IMR-90 (cell line): ENCODE measurements around the gene EIF4G3. TPM values are rescaled to one million over a fixed set of nuclear protein-coding genes. Genes with fewer than 3 reads are reported as not detected.

Experiments used
- ATAC-seq: fragments of 200-7000 bp; cut with Tn5 transposase; 2 replicates; pipeline ENCODE4 v1.9.1; 2020; ENCODE audit warnings: low read depth, mild to moderate bottlenecking, moderate library complexity
- BruUV-seq: library from RNA; stranded (reverse); fragments of 400-500 nt; replicated peaks from 2 replicates; lab custom pipeline; 2021; lab: Mats Ljungman, UMichigan
- CTCF ChIA-PET: fragments of 300-600 bp; formaldehyde crosslinking; extraction: SDS; loops from one replicate; lab custom pipeline; 2021; ENCODE audit warnings: antibody characterized with exemption; lab: Yijun Ruan, JAX
- POLR2A ChIA-PET: fragments of 300-600 bp; sonication (Branson Sonifier 250); formaldehyde crosslinking; loops from one replicate; lab custom pipeline; 2022; ENCODE audit warnings: antibody characterized with exemption; ENCODE audit not compliant: unreplicated experiment; lab: Charles Lee
- DNase-seq: peaks from one replicate; pipeline ENCODE4 v3.0.0; 2013
- H2AFZ ChIP-seq: replicated peaks from 2 replicates; pipeline ENCODE3; 2013; ENCODE audit warnings: low read length, mild to moderate bottlenecking; ENCODE audit not compliant: poor library complexity
- H2AK5ac ChIP-seq: 2 replicates; pipeline ENCODE4 v1.6.1; 2013; ENCODE audit warnings: low read depth, low read length, inconsistent platforms
- H2AK9ac ChIP-seq: replicated peaks from 2 replicates; pipeline ENCODE3; 2013; ENCODE audit warnings: mild to moderate bottlenecking, low read depth, low read length, moderate library complexity; ENCODE audit not compliant: poor library complexity
- H2BK120ac ChIP-seq: 2 replicates; pipeline ENCODE4 v1.6.1; 2013; ENCODE audit warnings: low read depth, low read length, inconsistent platforms
- H2BK15ac ChIP-seq: 3 replicates; pipeline ENCODE4 v1.6.1; 2013; ENCODE audit warnings: low read depth, low read length, inconsistent platforms
- H2BK20ac ChIP-seq: 2 replicates; pipeline ENCODE4 v1.6.1; 2013; ENCODE audit warnings: low read depth, mild to moderate bottlenecking, inconsistent platforms, low read length, moderate library complexity
- H2BK5ac ChIP-seq: 2 replicates; pipeline ENCODE4 v1.6.1; 2013; ENCODE audit warnings: mild to moderate bottlenecking, low read depth, low read length, inconsistent platforms; ENCODE audit not compliant: poor library complexity, severe bottlenecking
- H3K14ac ChIP-seq: replicated peaks from 2 replicates; pipeline ENCODE4 v1.6.1; 2013; ENCODE audit warnings: low read depth, low read length, inconsistent platforms
- H3K18ac ChIP-seq: 2 replicates; pipeline ENCODE4 v1.6.1; 2013; ENCODE audit warnings: low read depth, low read length, control low read depth
- H3K23ac ChIP-seq: 2 replicates; pipeline ENCODE4 v1.6.1; 2013; ENCODE audit warnings: low read depth, low read length, inconsistent platforms
- H3K27ac ChIP-seq: 2 replicates; pipeline ENCODE4 v1.5.1; 2013; ENCODE audit warnings: mild to moderate bottlenecking, control low read depth, low read length; ENCODE audit not compliant: insufficient read depth
- H3K27me3 ChIP-seq: 2 replicates; pipeline ENCODE4 v1.6.1; 2013; ENCODE audit warnings: low read length; ENCODE audit not compliant: control insufficient read depth, insufficient read depth
- H3K36me3 ChIP-seq: 2 replicates; pipeline ENCODE4 v1.6.1; 2013; ENCODE audit warnings: low read length, mixed read lengths; ENCODE audit not compliant: control insufficient read depth, insufficient read depth
- H3K4ac ChIP-seq: 2 replicates; pipeline ENCODE4 v1.6.1; 2013; ENCODE audit warnings: low read depth, low read length, inconsistent platforms
- H3K4me1 ChIP-seq: 2 replicates; pipeline ENCODE4 v1.6.1; 2013; ENCODE audit warnings: low read length, mixed read lengths; ENCODE audit not compliant: control insufficient read depth, insufficient read depth
- H3K4me2 ChIP-seq: 2 replicates; pipeline ENCODE4 v1.6.1; 2013; ENCODE audit warnings: low read depth, mild to moderate bottlenecking, control low read depth, low read length, moderate library complexity
- H3K4me3 ChIP-seq: 2 replicates; pipeline ENCODE4 v1.5.1; 2013; ENCODE audit warnings: low read depth, mild to moderate bottlenecking, control low read depth, low read length, moderate library complexity; ENCODE audit not compliant: insufficient read depth
- H3K56ac ChIP-seq: 2 replicates; pipeline ENCODE4 v1.6.1; 2013; ENCODE audit warnings: low read length, inconsistent platforms; ENCODE audit not compliant: insufficient read depth; ENCODE audit errors: extremely low read depth
- H3K79me1 ChIP-seq, 2 experiments: 2 replicates each; pipeline ENCODE4 v1.6.1; 2013; ENCODE audit warnings: low read length in 2 of 2, inconsistent platforms in 1 of 2, low read depth in 1 of 2
- H3K9ac ChIP-seq: 2 replicates; pipeline ENCODE4 v1.6.1; 2013; ENCODE audit warnings: low read depth, low read length, control low read depth
- H3K9me1 ChIP-seq: 2 replicates; pipeline ENCODE4 v1.6.1; 2013; ENCODE audit warnings: low read length, inconsistent platforms; ENCODE audit not compliant: insufficient read depth
- H3K9me3 ChIP-seq: 2 replicates; pipeline ENCODE4 v1.6.1; 2013; ENCODE audit warnings: low read length; ENCODE audit not compliant: control insufficient read depth, insufficient read depth
- H4K20me1 ChIP-seq: 2 replicates; pipeline ENCODE4 v1.6.1; 2013; ENCODE audit warnings: low read length, inconsistent platforms; ENCODE audit not compliant: insufficient read depth
- H4K5ac ChIP-seq: 2 replicates; pipeline ENCODE4 v1.6.1; 2013; ENCODE audit warnings: mild to moderate bottlenecking, low read depth, low read length, control low read depth
- H4K8ac ChIP-seq, 2 experiments: 2 replicates each; pipeline ENCODE4 v1.6.1; 2013; ENCODE audit warnings: low read depth in 2 of 2, low read length in 2 of 2, control low read depth in 1 of 2, inconsistent platforms in 1 of 2
- H4K91ac ChIP-seq: 2 replicates; pipeline ENCODE4 v1.6.1; 2013; ENCODE audit warnings: low read depth, low read length, inconsistent platforms; ENCODE audit not compliant: insufficient read depth
- BHLHE40 ChIP-seq: fragments of 150-350 bp; IDR thresholded peaks from 2 replicates; pipeline ENCODE4 v1.6.1; 2016; ENCODE audit warnings: mild to moderate bottlenecking, low read depth, low read length
- CEBPB ChIP-seq: IDR thresholded peaks from 2 replicates; pipeline ENCODE4 v1.6.1; 2012; ENCODE audit warnings: low read depth, low read length, improper control_type of control experiment
- CHD1 ChIP-seq: IDR thresholded peaks from 2 replicates; pipeline ENCODE4 v1.6.1; 2012; ENCODE audit warnings: low read depth, low read length, improper control_type of control experiment
- FOS ChIP-seq: fragments of 150-350 bp; IDR thresholded peaks from 2 replicates; pipeline ENCODE4 v1.6.1; 2016; ENCODE audit warnings: low read depth, low read length
- MAFK ChIP-seq: IDR thresholded peaks from 2 replicates; pipeline ENCODE4 v1.6.1; 2012; ENCODE audit warnings: low read depth, low read length, improper control_type of control experiment
- MAZ ChIP-seq: IDR thresholded peaks from 2 replicates; pipeline ENCODE4 v1.6.1; 2012; ENCODE audit warnings: low read depth, mild to moderate bottlenecking, low read length, improper control_type of control experiment, moderate library complexity, borderline replicate concordance
- MXI1 ChIP-seq: IDR thresholded peaks from 2 replicates; pipeline ENCODE4 v1.6.1; 2012; ENCODE audit warnings: low read depth, mild to moderate bottlenecking, low read length, moderate library complexity, borderline replicate concordance
- NFE2L2 ChIP-seq: fragments of 150-350 bp; IDR thresholded peaks from 2 replicates; pipeline ENCODE4 v1.6.1; 2016; ENCODE audit warnings: low read depth, mild to moderate bottlenecking, low read length
- POLR2A ChIP-seq: IDR thresholded peaks from 2 replicates; pipeline ENCODE4 v1.6.1; 2012; ENCODE audit warnings: mild to moderate bottlenecking, low read depth, low read length
- RAD21 ChIP-seq: IDR thresholded peaks from 2 replicates; pipeline ENCODE4 v1.6.1; 2012; ENCODE audit warnings: low read length, improper control_type of control experiment
- RCOR1 ChIP-seq: IDR thresholded peaks from 2 replicates; pipeline ENCODE4 v1.6.1; 2012; ENCODE audit warnings: mild to moderate bottlenecking, low read length, improper control_type of control experiment; ENCODE audit not compliant: insufficient replicate concordance
- RFX5 ChIP-seq: IDR thresholded peaks from 2 replicates; pipeline ENCODE4 v1.8.0; 2012; ENCODE audit warnings: low read depth, mild to moderate bottlenecking, low read length, moderate library complexity
- SMC3 ChIP-seq: fragments of 150-350 bp; IDR thresholded peaks from 2 replicates; pipeline ENCODE4 v1.6.1; 2016; ENCODE audit warnings: low read depth, mild to moderate bottlenecking, antibody characterized with exemption, low read length, moderate library complexity
- USF2 ChIP-seq: fragments of 150-350 bp; IDR thresholded peaks from 2 replicates; pipeline ENCODE4 v1.6.1; 2017; ENCODE audit warnings: mild to moderate bottlenecking, antibody characterized with exemption, low read length, low read depth
- dilution Hi-C: fragments of 300-500 bp; cut with HindIII; formaldehyde crosslinking; loops from one replicate; pipeline ENCODE4 v1.14.3; 2018; ENCODE audit warnings: low sequenced_read_pairs; ENCODE audit not compliant: unreplicated experiment
- in situ Hi-C: fragments of 300-500 bp; cut with MboI; formaldehyde crosslinking; loops from 3 replicates; pipeline ENCODE4 v1.14.3; 2019; ENCODE audit warnings: low sequenced_read_pairs, inconsistent platforms, mixed read lengths
- intact Hi-C: fragments of 100-400 bp; cut with micrococcal nuclease; formaldehyde crosslinking; loops from 2 replicates; pipeline ENCODE4 v1.10.0; 2022
- polyA plus RNA-seq, 3 experiments: library from polyadenylated mRNA; depleted of rRNA; stranded (reverse); fragments of >200 nt; gene quantifications; 2 replicates each; pipeline ENCODE4 v1.2.3, GENCODE V29; 2012; ENCODE audit warnings: low replicate concordance in 1 of 3
- total RNA-seq: library from RNA; depleted of rRNA; stranded (reverse); fragments of >200 nt; gene quantifications from 2 replicates; pipeline ENCODE4 v1.2.3, GENCODE V29; 2012
- TF ChIP-seq, protein P1 (sequence below): conservative IDR thresholded peaks from 2 replicates; pipeline ENCODE4 v1.5.1; 2012; ENCODE audit warnings: mild to moderate bottlenecking, low read depth, low read length, improper control_type of control experiment
- TF ChIP-seq, protein P2 (sequence below): fragments of 150-350 bp; IDR thresholded peaks from 2 replicates; pipeline ENCODE4 v1.6.1; 2016; ENCODE audit warnings: low read depth, mild to moderate bottlenecking, low read length, moderate library complexity, borderline replicate concordance

The EIF4G3 gene
- total and polyA plus RNA-seq, 2 of the 4 experiments (the other 2 are of a cell fraction): 25.8 to 49.2 TPM

DNA sequence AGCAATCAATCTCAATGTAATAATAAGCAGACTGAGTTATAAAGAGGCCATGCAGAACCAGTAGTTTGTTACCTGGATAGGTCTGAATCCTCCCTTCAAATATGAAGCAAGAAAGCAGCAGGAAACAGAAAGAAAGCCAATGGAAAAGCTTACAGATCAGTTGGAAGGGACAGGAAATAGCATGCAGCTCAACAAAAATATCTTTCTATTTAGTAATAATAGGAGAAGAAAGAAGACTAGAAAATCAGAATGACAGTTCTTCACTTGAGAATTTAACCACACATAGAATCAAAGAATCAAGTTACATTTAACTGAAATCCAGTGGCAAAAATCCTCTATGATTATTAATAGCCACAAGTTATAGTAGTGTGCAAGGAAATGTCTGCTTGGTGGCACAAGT lies 194.4 kb downstream of the EIF4G3 start:
- no peak overlapping the region for H3K4me3 ChIP-seq
- H3K36me3 ChIP-seq: no peaks in the 10 kb centered on the region
- H3K9me3 ChIP-seq: no peaks in the 10 kb centered on the region
- peak overlapping the region; percentile 6; the same call in 1 of the 2 replicates for H2BK120ac ChIP-seq
- H2BK20ac ChIP-seq: 0 out of 2 replicates have a peak overlapping the region, but pooled peaks have one; percentile 27
- DNase-seq: peak; percentile 26
- no peak overlapping the region for H2BK15ac ChIP-seq
- TF ChIP-seq RAD21 (no peak), FOS (no peak), BHLHE40 (no peak), NFE2L2 (no peak), USF2 (no peak), POLR2A (no peak), MAFK (no peak), CHD1 (no peak), SMC3 (no peak), RFX5 (no peak), MXI1 (no peak), CEBPB (no peak), MAZ (no peak), RCOR1 (no peak)
- TF ChIP-seq, protein P1, sequence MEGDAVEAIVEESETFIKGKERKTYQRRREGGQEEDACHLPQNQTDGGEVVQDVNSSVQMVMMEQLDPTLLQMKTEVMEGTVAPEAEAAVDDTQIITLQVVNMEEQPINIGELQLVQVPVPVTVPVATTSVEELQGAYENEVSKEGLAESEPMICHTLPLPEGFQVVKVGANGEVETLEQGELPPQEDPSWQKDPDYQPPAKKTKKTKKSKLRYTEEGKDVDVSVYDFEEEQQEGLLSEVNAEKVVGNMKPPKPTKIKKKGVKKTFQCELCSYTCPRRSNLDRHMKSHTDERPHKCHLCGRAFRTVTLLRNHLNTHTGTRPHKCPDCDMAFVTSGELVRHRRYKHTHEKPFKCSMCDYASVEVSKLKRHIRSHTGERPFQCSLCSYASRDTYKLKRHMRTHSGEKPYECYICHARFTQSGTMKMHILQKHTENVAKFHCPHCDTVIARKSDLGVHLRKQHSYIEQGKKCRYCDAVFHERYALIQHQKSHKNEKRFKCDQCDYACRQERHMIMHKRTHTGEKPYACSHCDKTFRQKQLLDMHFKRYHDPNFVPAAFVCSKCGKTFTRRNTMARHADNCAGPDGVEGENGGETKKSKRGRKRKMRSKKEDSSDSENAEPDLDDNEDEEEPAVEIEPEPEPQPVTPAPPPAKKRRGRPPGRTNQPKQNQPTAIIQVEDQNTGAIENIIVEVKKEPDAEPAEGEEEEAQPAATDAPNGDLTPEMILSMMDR: no peak
- TF ChIP-seq, protein P2, sequence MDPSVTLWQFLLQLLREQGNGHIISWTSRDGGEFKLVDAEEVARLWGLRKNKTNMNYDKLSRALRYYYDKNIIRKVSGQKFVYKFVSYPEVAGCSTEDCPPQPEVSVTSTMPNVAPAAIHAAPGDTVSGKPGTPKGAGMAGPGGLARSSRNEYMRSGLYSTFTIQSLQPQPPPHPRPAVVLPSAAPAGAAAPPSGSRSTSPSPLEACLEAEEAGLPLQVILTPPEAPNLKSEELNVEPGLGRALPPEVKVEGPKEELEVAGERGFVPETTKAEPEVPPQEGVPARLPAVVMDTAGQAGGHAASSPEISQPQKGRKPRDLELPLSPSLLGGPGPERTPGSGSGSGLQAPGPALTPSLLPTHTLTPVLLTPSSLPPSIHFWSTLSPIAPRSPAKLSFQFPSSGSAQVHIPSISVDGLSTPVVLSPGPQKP: no peak
- no TSS peak for BruUV-seq
- H4K91ac ChIP-seq: no peak overlapping the region
- H3K9ac ChIP-seq: no peak overlapping the region
- peaks cover 8% of the 10 kb centered on the region for H3K9me1 ChIP-seq
- H2BK5ac ChIP-seq: peak overlapping the region; percentile 29
- peak overlapping the region; percentile 43; the same call in 1 of the 2 replicates for H3K14ac ChIP-seq
- in situ Hi-C loops (loop anchor here (10.0 kb wide), 1 partner anchor 212 kb away; no protein-coding TSS in a partner anchor), intact Hi-C loops (loop anchor here (5.0 kb wide), 1 partner anchor 215 kb away; no protein-coding TSS in a partner anchor), dilution Hi-C loops (no loop called here)
- POLR2A ChIA-PET: no interaction called here
- H4K20me1 ChIP-seq: peaks cover 21% of the 10 kb centered on the region; the same call in 1 of the 2 replicates
- no peak overlapping the region for H3K18ac ChIP-seq
- H3K56ac ChIP-seq: no peak overlapping the region
- H3K4ac ChIP-seq: no peak overlapping the region
- CTCF ChIA-PET: interaction anchor here (1.6 kb wide), 1 partner anchor 213 kb away, joined by 3 read pairs; no protein-coding TSS in a partner anchor
- peaks cover 11 to 53% of the 10 kb centered on the region in 2 experiments for H3K79me1 ChIP-seq
- no peak overlapping the region for H3K27ac ChIP-seq
- H4K8ac ChIP-seq: 0 out of 4 replicates have a peak overlapping the region, but pooled peaks of 1 of the 2 experiments have one; percentile 13
- no peak overlapping the region; the same call in 1 of the 2 replicates for H3K4me2 ChIP-seq
- no peak overlapping the region for H2AK5ac ChIP-seq
- no peak overlapping the region for H2AK9ac ChIP-seq
- no peaks in the 10 kb centered on the region for H3K27me3 ChIP-seq
- H3K4me1 ChIP-seq: peaks cover 8% of the 10 kb centered on the region
- H3K23ac ChIP-seq: no peak overlapping the region
- ATAC-seq: 0 out of 2 replicates have a peak, but pooled peaks have one; percentile 27
- H4K5ac ChIP-seq: no peak overlapping the region
- H2AFZ ChIP-seq: no peak overlapping the region
